ENCODE data around the gene PAFAH2.

DNA sequence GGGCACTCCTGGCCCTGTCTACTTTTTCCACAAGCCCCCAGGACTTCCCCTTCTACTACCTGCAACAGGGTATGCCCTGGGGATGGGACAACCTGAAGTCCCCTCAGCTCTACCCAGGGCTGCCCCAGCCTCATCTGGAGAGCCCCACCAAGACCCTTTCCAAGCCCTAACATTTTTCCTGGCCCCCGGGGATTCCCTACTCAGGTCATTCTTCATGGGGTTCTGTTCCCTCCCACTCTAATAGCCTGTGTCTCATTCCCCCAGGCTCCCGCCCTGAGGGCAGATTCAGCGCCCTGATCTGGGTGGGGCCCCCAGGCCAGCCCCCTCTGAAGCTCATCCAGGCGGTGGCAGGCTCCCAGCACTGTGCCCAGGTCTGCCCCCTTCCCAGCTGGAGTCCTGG lies 33.3 kb upstream of the PAFAH2 start:
- TF ChIP-seq, protein P1, sequence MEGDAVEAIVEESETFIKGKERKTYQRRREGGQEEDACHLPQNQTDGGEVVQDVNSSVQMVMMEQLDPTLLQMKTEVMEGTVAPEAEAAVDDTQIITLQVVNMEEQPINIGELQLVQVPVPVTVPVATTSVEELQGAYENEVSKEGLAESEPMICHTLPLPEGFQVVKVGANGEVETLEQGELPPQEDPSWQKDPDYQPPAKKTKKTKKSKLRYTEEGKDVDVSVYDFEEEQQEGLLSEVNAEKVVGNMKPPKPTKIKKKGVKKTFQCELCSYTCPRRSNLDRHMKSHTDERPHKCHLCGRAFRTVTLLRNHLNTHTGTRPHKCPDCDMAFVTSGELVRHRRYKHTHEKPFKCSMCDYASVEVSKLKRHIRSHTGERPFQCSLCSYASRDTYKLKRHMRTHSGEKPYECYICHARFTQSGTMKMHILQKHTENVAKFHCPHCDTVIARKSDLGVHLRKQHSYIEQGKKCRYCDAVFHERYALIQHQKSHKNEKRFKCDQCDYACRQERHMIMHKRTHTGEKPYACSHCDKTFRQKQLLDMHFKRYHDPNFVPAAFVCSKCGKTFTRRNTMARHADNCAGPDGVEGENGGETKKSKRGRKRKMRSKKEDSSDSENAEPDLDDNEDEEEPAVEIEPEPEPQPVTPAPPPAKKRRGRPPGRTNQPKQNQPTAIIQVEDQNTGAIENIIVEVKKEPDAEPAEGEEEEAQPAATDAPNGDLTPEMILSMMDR (IDR thresholded peaks at IDR 0.05), result no peak
- TF ChIP-seq POLR2A (IDR thresholded peaks at IDR 0.05) (no peak), POLR2AphosphoS5 (IDR thresholded peaks at IDR 0.05) (no peak), EP300 (IDR thresholded peaks at IDR 0.05) (no peak)

All from stomach (tissue), 4 donors.